SU-DHL-6 (cell line): ENCODE data around the gene KRTAP20-3.

Source experiments
- H2AFZ ChIP-seq: fragments of 200-600 bp; sonication (generic); 2 replicates; pipeline ENCODE4 v1.6.1; 2014; ENCODE audit warnings: low read depth, mild to moderate bottlenecking, moderate library complexity, mixed read lengths, antibody characterized with exemption, low read length; ENCODE audit not compliant: severe bottlenecking
- H3F3A ChIP-seq: fragments of 200-600 bp; shearing (Covaris generic); 2 replicates; pipeline ENCODE4 v1.6.0; 2016; ENCODE audit warnings: antibody characterized with exemption, mild to moderate bottlenecking; ENCODE audit not compliant: insufficient read depth
- H3K27ac ChIP-seq: fragments of 200-600 bp; sonication (generic); 2 replicates; pipeline ENCODE4 v1.5.1; 2016; ENCODE audit warnings: low read depth, mild to moderate bottlenecking, low read length, moderate library complexity, mixed read lengths
- H3K27me3 ChIP-seq: fragments of 200-600 bp; sonication (generic), shearing (Covaris generic); 2 replicates; pipeline ENCODE4 v1.6.0; 2014; ENCODE audit warnings: mild to moderate bottlenecking, low read length
- H3K36me3 ChIP-seq: fragments of 200-600 bp; sonication (generic); 2 replicates; pipeline ENCODE4 v1.6.1; 2014; ENCODE audit warnings: mild to moderate bottlenecking, low read length, mixed read lengths
- H3K4me2 ChIP-seq: fragments of 300-600, 200-600 bp; shearing (Covaris generic), sonication (generic); 2 replicates; pipeline ENCODE4 v1.6.0; 2014; ENCODE audit warnings: low read length, low read depth, mild to moderate bottlenecking; ENCODE audit not compliant: poor library complexity, severe bottlenecking
- H3K4me3 ChIP-seq: fragments of 200-600 bp; sonication (generic); 2 replicates; pipeline ENCODE4 v1.5.1; 2014; ENCODE audit warnings: antibody characterized with exemption, low read length, mild to moderate bottlenecking, mixed read lengths; ENCODE audit not compliant: insufficient read depth, poor library complexity, severe bottlenecking
- H3K79me2 ChIP-seq: fragments of 200-600 bp; sonication (generic); 2 replicates; pipeline ENCODE4 v1.6.1; 2014; ENCODE audit warnings: mild to moderate bottlenecking, low read length, moderate library complexity; ENCODE audit not compliant: insufficient read depth
- H3K9ac ChIP-seq: fragments of 200-600 bp; sonication (generic); 2 replicates; pipeline ENCODE4 v1.7.0; 2014; ENCODE audit warnings: mild to moderate bottlenecking, low read length
- H3K9me2 ChIP-seq: fragments of 200-600 bp; sonication (generic); replicated peaks from 2 replicates; pipeline ENCODE4 v1.6.1; 2014; ENCODE audit warnings: low read length; ENCODE audit not compliant: insufficient read depth
- H3K9me3 ChIP-seq: fragments of 200-600 bp; sonication (generic); 2 replicates; pipeline ENCODE4 v1.6.1; 2014; ENCODE audit warnings: low read length, mixed read lengths; ENCODE audit not compliant: insufficient read depth
- H4K20me1 ChIP-seq: fragments of 200-600 bp; sonication (generic); 2 replicates; pipeline ENCODE4 v1.6.1; 2014; ENCODE audit warnings: low read depth, mild to moderate bottlenecking, antibody characterized with exemption, low read length, moderate library complexity, mixed read lengths
- CTCF ChIP-seq: fragments of 200-600 bp; sonication (generic); IDR thresholded peaks from one replicate; pipeline ENCODE4 v1.5.1; 2017; ENCODE audit warnings: antibody characterized with exemption, mild to moderate bottlenecking, low read length, moderate library complexity; ENCODE audit not compliant: insufficient read depth, poor library complexity, severe bottlenecking
- EZH2phosphoT487 ChIP-seq: fragments of 200-600 bp; sonication (generic), shearing (Covaris generic); conservative IDR thresholded peaks from 2 replicates; pipeline ENCODE4 v1.6.1; 2018; ENCODE audit warnings: mild to moderate bottlenecking, antibody characterized with exemption, low read length, moderate library complexity, mixed read lengths

KRTAP20-3 gene

DNA sequence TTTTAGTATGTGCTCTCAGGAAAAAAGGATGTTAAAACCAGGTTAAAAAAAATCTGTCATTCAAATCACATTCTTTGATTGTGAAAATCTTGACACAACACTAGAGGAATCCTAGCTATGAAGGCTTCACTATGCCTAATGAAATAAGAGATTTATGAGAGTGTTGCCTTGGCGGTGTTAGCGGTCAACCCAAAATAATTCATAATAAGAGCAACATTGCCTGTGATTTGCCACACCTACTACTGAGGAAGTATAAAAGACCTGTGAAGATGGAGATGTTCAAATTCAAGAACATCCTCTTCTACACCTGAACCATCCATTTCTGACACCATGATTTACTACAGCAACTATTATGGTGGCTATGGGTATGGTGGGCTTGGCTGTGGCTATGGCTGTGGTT lies 26.5 kb upstream of the KRTAP20-3 start, which contains the start of gene KRTAP20-1:
KRTAP20-1 (plus strand) TSS at position 301 of the 400 bp plus-strand sequence; CDS start at position 331, 30 bp downstream.
- Histone ChIP-seq H3K4me2 (no peak within 1 kb of the TSS), H3K27ac (no peak within 1 kb of the TSS)

DNA sequence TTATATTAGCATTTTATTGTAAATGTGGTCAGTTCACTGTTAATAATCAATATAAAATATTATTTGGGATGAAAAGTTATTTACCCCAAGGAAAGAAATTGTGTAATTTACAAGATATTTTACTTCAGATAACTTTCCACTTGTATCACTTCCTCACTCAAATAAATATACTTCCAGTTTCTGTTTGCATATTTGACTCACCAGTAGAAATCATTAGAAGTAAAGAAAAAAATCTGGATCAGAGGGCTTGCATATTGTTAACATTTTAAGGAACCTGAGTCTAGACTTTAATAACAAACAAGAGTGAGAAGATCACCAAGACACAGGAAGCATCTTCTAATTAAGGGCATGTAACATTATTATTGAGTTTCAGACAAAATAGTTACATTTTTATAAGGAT lies 22.6 kb upstream of the KRTAP20-3 start:
- Histone ChIP-seq H2AFZ (no peak overlapping the region), H4K20me1 (no peaks in the 10 kb centered on the region), H3F3A (no peaks in the 10 kb centered on the region), H3K4me2 (no peak overlapping the region), H3K9me3 (peaks cover 6% of the 10 kb centered on the region), H3K36me3 (no peaks in the 10 kb centered on the region), H3K9ac (no peak overlapping the region), H3K27ac (no peak overlapping the region), H3K79me2 (no peaks in the 10 kb centered on the region), H3K4me3 (no peak overlapping the region), H3K9me2 (no peaks in the 10 kb centered on the region), H3K27me3 (no peaks in the 10 kb centered on the region)
- TF ChIP-seq CTCF: no peak
- TF ChIP-seq EZH2phosphoT487: no peak

More for the DNA sequence above, 26.5 kb upstream of the KRTAP20-3 start, which contains the start of gene KRTAP20-1:
- Histone ChIP-seq H3F3A (no peaks in the 10 kb centered on the region), H4K20me1 (no peaks in the 10 kb centered on the region), H3K4me3 (no peak within 1 kb of the TSS), H3K9ac (no peak within 1 kb of the TSS), H2AFZ (no peak within 1 kb of the TSS), H3K9me3 (no peaks in the 10 kb centered on the region), H3K9me2 (no peaks in the 10 kb centered on the region), H3K27me3 (no peaks in the 10 kb centered on the region), H3K79me2 (no peaks in the 10 kb centered on the region), H3K36me3 (peaks cover 2% of the 10 kb centered on the region; the same call in 1 of the 2 replicates)
- TF ChIP-seq CTCF (no peak), EZH2phosphoT487 (no peak)

DNA sequence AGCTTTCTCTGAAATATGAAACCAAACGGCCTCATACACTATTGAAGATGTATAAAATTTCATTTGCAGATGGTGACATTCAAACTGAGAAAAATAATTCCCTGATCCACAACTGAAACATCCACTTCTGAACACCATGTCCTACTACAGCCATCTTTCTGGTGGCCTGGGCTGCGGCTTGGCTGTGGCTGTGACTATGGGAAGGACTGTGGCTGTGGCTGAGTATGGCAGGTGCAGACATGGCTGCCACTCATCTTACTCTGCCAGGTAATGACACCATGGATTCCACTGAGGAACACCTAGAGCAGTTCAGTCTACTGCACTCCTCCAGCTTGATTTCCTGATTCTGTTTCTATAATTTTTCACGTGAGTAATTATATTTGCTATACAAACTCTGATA lies 22.1 kb upstream of the KRTAP20-3 start, which contains the start of gene KRTAP20-4:
KRTAP20-4 (plus strand) TSS at position 106 of the 400 bp plus-strand sequence.
- no peaks in the 10 kb centered on the region for H3K79me2 ChIP-seq
- H3K4me3 ChIP-seq: no peak within 1 kb of the TSS
- no peaks in the 10 kb centered on the region for H3K36me3 ChIP-seq
- H3K9me3 ChIP-seq: peaks cover 10% of the 10 kb centered on the region
- H3K27me3 ChIP-seq: no peaks in the 10 kb centered on the region
- no peaks in the 10 kb centered on the region for H3K9me2 ChIP-seq
- no peak within 1 kb of the TSS for H3K27ac ChIP-seq
- no peak within 1 kb of the TSS for H3K9ac ChIP-seq
- H2AFZ ChIP-seq: no peak within 1 kb of the TSS
- H4K20me1 ChIP-seq: no peaks in the 10 kb centered on the region
- no peak for TF ChIP-seq EZH2phosphoT487
- no peak for TF ChIP-seq CTCF
- H3K4me2 ChIP-seq: no peak within 1 kb of the TSS
- H3F3A ChIP-seq: no peaks in the 10 kb centered on the region
